ENCODE results near the gene LBH.

LBH gene

DNA sequence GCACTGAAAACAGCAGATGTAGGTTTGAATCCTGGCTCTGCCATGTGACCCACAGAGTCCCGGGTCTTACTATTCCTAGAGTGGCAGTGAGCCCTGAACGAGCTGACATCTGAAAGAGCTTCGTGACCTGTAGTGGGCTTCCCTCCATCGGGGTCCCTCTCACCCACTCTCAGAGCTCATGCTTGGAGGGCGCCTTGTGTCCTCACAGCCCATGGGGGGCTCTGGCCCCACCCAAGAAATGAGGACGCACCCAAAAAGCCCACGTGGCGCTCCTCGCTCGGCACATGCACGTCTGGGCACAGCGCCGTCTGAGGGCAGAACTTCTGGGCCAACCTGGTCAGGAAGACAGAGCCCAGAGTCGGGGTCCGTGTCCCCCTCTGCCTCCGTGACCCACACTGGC lies 23.7 kb downstream of the LBH start:
- TF ChIP-seq, protein P1, sequence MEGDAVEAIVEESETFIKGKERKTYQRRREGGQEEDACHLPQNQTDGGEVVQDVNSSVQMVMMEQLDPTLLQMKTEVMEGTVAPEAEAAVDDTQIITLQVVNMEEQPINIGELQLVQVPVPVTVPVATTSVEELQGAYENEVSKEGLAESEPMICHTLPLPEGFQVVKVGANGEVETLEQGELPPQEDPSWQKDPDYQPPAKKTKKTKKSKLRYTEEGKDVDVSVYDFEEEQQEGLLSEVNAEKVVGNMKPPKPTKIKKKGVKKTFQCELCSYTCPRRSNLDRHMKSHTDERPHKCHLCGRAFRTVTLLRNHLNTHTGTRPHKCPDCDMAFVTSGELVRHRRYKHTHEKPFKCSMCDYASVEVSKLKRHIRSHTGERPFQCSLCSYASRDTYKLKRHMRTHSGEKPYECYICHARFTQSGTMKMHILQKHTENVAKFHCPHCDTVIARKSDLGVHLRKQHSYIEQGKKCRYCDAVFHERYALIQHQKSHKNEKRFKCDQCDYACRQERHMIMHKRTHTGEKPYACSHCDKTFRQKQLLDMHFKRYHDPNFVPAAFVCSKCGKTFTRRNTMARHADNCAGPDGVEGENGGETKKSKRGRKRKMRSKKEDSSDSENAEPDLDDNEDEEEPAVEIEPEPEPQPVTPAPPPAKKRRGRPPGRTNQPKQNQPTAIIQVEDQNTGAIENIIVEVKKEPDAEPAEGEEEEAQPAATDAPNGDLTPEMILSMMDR (IDR thresholded peaks at IDR 0.05; ENCODE audit: low read depth, low read length) = no peak
- no peak for DNase-seq (ENCODE audit: low read depth in 2 of 2)
- H3K4me3 ChIP-seq (replicated peaks in 1 of 2; ENCODE audit: low read depth in 2 of 2, low read length in 2 of 2) = no peak overlapping the region

DNA sequence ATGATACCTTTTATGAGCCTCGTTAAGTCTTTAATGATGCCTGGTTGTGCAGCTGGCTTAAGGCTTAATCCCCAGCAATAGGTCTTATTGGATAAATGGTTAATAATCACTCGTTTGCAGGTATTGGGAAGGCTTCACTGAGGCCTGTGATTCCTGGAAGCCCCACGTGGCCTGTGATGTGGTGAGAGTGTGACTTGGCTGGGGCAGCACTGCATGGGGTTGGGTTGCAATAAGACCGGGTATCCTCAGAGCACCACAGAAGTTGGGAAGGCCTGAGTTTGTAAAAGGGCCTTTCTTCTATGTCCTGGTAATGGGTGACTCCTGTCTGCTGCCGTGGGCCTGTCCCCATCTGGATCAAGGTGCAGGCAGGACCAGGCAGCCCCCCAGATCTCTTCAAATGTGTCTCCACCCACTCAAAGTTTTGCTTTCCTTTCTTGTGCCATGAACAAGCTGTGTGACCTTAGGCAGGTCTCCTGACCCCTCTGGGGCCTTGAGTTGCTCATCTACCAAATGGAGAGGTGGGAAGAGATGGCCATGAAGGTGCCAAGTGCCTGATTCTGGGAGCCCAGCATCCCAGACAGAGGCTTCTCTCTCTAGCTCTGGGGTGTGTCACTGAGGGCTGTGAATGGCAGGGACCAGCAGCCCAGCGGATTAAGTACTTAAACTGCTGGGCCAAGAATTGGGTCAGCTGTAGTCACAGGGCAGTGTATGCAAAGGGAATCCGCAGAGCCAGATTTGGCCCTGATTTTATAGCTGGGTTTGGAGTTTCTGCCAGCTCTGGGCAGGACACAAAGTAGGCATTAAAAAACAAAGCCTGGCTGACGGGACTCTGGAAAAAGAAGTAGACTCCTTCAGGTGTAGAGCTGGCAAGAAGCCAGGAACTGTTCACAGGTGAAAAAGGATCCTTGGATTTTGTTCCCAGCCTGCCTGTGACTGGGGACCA lies 24.4 kb downstream of the LBH start:
- H3K4me3 ChIP-seq (replicated peaks in 1 of 2; ENCODE audit: low read depth in 2 of 2, low read length in 2 of 2) = no peak overlapping the region
- DNase-seq (ENCODE audit: low read depth in 2 of 2) = no peak
- TF ChIP-seq, protein P1 (IDR thresholded peaks at IDR 0.05; ENCODE audit: low read depth, low read length) = no peak

DNA sequence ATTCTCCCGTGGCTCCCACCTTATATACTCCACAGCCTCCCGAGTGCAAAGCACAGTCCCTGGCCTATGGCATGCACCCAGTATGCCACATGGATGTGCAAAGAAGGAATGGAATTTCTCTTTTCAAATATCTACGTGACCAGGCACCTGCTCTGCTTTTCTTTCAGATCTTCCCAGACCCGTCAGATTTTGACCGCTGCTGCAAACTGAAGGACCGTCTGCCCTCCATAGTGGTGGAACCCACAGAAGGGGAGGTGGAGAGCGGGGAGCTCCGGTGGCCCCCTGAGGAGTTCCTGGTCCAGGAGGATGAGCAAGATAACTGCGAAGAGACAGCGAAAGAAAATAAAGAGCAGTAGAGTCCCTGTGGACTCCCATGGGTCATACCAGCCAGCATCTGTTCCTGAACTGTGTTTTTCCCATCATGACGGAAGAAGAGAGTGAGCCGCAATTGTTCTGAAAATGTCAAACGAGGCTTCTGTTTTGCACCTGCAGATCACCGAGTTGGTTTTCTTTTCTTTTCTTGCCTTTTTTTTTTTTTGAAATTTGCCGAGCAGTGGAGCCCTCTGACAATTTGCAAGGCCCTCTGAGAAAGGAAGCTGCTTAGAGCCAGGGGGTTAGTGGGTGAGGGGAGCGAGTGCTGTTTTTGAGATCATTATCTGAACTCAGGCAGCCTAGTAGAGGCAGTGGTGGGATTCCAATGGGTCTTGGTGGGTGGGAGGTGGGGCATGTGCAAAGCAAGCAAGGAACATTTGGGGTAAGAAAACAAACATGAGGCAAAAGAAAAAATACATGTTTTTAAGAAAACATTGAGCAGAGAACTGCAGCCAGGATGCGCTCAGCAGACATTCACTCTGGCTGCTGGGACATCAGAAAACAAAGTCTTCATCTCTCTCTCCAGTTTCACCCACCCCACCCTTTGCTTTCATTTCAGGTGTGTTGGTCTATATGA lies 26.2 kb downstream of the LBH start:
- no peak overlapping the region for H3K4me3 ChIP-seq (replicated peaks in 1 of 2; ENCODE audit: low read depth in 2 of 2, low read length in 2 of 2)
- DNase-seq (ENCODE audit: low read depth in 2 of 2) = no peak
- TF ChIP-seq, protein P1 (IDR thresholded peaks at IDR 0.05; ENCODE audit: low read depth, low read length) = no peak

DNA sequence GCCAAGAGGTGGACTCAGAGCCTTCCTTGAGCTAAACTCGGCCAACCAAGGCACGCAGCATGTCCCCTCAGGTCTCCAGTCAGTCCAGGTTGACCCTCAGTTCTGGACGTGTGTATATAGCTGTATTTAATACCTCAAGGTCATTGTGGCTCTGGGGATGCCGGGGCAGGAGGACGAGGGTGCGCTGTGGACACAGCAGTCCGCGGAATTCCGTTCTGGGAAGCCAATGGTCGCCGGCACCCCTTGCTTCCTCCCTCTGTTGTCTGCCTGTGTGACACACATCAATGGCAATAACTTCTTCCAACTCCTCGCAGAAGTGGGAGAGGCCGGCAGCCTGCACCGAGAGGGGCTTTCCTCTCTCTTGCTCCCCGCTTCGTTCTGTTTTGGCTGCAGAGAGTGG lies 27.7 kb downstream of the LBH start:
- DNase-seq (ENCODE audit: low read depth in 2 of 2) = no peak
- TF ChIP-seq, protein P1 (IDR thresholded peaks at IDR 0.05; ENCODE audit: low read depth, low read length) = no peak
- H3K4me3 ChIP-seq (replicated peaks in 1 of 2; ENCODE audit: low read depth in 2 of 2, low read length in 2 of 2) = no peak overlapping the region

DNA sequence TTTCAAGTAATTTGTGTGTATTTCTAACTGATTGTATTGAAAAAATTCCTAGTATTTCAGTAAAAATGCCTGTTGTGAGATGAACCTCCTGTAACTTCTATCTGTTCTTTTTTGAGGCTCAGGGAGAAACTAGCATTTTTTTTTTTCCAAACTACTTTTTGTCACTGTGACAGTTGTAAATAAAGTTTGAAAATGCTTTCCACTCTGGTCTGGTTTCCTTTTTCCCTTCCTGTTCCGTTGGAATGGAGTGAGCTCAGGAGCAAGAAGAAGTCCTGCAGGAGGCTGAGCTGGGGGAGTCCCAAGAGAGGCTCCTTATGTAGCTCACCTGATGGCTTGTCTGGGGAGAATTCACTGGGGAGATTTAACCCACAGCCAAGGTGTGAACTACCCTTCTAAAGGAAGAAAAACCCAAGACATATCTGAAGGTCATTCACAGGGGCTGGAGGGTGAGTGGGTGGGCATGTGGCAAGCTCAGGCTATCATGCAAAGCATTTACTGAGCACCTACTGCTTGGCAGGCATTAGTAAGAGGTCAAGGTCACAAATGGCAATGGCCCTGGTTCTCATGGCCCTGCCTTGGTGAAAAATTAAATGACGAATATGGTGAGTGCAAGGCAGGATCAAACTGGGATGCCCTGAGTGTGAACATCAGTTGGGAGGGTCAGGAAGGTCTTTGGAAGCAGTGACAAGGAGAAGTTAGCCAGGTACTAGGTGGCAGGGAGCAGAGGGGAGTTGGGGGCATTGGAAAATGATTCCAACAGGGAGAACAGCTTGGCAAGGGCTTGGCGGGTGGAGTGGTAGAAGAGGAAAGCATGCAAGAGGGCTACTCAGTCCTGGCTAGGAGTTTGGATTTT lies 28.7 kb downstream of the LBH start:
- TF ChIP-seq, protein P1 (IDR thresholded peaks at IDR 0.05; ENCODE audit: low read depth, low read length) = no peak
- no peak for DNase-seq (ENCODE audit: low read depth in 2 of 2)
- no peak overlapping the region for H3K4me3 ChIP-seq (replicated peaks in 1 of 2; ENCODE audit: low read depth in 2 of 2, low read length in 2 of 2)

DNA sequence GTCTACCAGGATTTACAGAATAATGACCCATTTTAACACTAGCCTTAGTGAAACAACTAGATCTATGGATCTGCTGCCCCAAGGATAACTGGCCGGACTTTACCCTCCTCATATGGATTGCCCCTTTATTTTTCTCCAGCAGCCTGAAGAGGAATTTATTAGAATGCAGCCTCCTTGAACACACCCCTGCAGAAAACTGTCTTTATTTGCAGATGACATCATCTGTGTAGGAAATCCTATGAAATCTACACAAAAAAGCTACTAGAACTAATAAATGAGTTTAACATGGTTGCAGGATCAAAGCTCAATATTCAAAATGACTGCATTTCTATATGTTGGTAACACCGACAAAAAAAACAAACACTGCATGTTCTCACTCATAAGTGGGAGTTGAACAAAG lies 29.6 kb downstream of the LBH start:
- TF ChIP-seq, protein P1 (IDR thresholded peaks at IDR 0.05; ENCODE audit: low read depth, low read length) = no peak
- no peak for DNase-seq (ENCODE audit: low read depth in 2 of 2)
- no peak overlapping the region for H3K4me3 ChIP-seq (replicated peaks in 1 of 2; ENCODE audit: low read depth in 2 of 2, low read length in 2 of 2)
